Caco-2 (cell line): ENCODE results near the gene ZBTB47. TPM values are rescaled to one million over a fixed set of nuclear protein-coding genes. Genes with fewer than 3 reads are reported as not detected.

Experiments used
- BruUV-seq: library from RNA; stranded (reverse); fragments of 400-500 nt; replicated peaks from 2 replicates; lab custom pipeline; 2021; lab: Mats Ljungman, UMichigan
- CTCF ChIA-PET: fragments of 300-600 bp; sonication (Branson Sonifier 250); formaldehyde crosslinking; loops from one replicate; lab custom pipeline; 2022; ENCODE audit warnings: antibody characterized with exemption; lab: Charles Lee
- POLR2A ChIA-PET: fragments of 300-600 bp; sonication (Branson Sonifier 250); formaldehyde crosslinking; loops from one replicate; lab custom pipeline; 2022; ENCODE audit warnings: antibody characterized with exemption; lab: Charles Lee
- DNase-seq, 2 experiments: peaks; one replicate each; pipeline versions ENCODE4 v3.0.0 to v3.0.0-alpha.2; 2020 to 2022
- H3K27me3 ChIP-seq: replicated peaks from 2 replicates; pipeline ENCODE4 v1.6.0; 2011; ENCODE audit warnings: low read length; ENCODE audit not compliant: control insufficient read depth, insufficient read depth
- H3K36me3 ChIP-seq: 2 replicates; pipeline ENCODE4 v1.5.1; 2011; ENCODE audit warnings: low read length; ENCODE audit not compliant: control insufficient read depth, insufficient read depth
- H3K4me1 ChIP-seq: fragments of 250-450 bp; sonication (Bioruptor Pico); 2 replicates; pipeline ENCODE4 v1.5.1; 2020; ENCODE audit warnings: mild to moderate bottlenecking
- H3K4me3 ChIP-seq: 2 replicates; pipeline ENCODE4 v1.5.1; 2011; ENCODE audit warnings: low read depth, mild to moderate bottlenecking, control low read depth, low read length
- H3K9me3 ChIP-seq: fragments of 250-450 bp; sonication (Bioruptor Pico); 2 replicates; pipeline ENCODE4 v1.5.1; 2020; ENCODE audit warnings: mild to moderate bottlenecking, moderate library complexity
- H3K27ac Mint-ChIP-seq: one replicate; pipeline ENCODE4 v1.8.0; 2022; ENCODE audit warnings: mixed read lengths; ENCODE audit not compliant: unreplicated experiment
- H3K27me3 Mint-ChIP-seq: one replicate; pipeline ENCODE4 v1.8.0; 2022; ENCODE audit warnings: mixed read lengths; ENCODE audit not compliant: insufficient read depth, unreplicated experiment
- H3K36me3 Mint-ChIP-seq: one replicate; pipeline ENCODE4 v1.8.0; 2022; ENCODE audit warnings: mild to moderate bottlenecking, mixed read lengths; ENCODE audit not compliant: insufficient read depth, unreplicated experiment
- H3K4me1 Mint-ChIP-seq: one replicate; pipeline ENCODE4 v1.8.0; 2022; ENCODE audit warnings: low read depth, mixed read lengths; ENCODE audit not compliant: unreplicated experiment
- H3K4me3 Mint-ChIP-seq: one replicate; pipeline ENCODE4 v1.8.0; 2022; ENCODE audit warnings: mild to moderate bottlenecking, moderate library complexity, mixed read lengths; ENCODE audit not compliant: unreplicated experiment
- H3K9me3 Mint-ChIP-seq: one replicate; pipeline ENCODE4 v1.8.0; 2022; ENCODE audit warnings: mixed read lengths; ENCODE audit not compliant: unreplicated experiment
- intact Hi-C: fragments of 100-400 bp; cut with micrococcal nuclease; formaldehyde crosslinking; loops from one replicate; pipeline ENCODE4 v1.10.0; 2022; ENCODE audit not compliant: unreplicated experiment
- total RNA-seq: library from RNA; stranded (reverse); gene quantifications from 2 replicates; pipeline ENCODE4 v1.2.3, GENCODE V29; 2022
- TF ChIP-seq, protein P1 (sequence below), 2 experiments: fragments of 200-600 bp in 1 of 2; IDR thresholded peaks; 1 replicate in 1 of 2; 2 replicates in 1 of 2; pipeline versions ENCODE4 v1.5.1 to v1.8.0; 2011 to 2022; ENCODE audit warnings: antibody characterized with exemption in 1 of 2, control low read depth in 1 of 2, inconsistent platforms in 1 of 2, low read depth in 1 of 2, low read length in 1 of 2, mild to moderate bottlenecking in 1 of 2, moderate library complexity in 1 of 2; ENCODE audit not compliant: insufficient read depth in 1 of 2, severe bottlenecking in 1 of 2, unreplicated experiment in 1 of 2

Gene ZBTB47
- total RNA-seq, 1 experiment from 2014 or later = 4.8 TPM

- no peak overlapping the region for H3K4me3 ChIP-seq
- H3K36me3 ChIP-seq = no peaks in the 10 kb centered on the region
- 0 out of 2 replicates have a peak, but pooled peaks cover 1% of the 10 kb centered on the region for H3K4me1 ChIP-seq
- H3K27ac Mint-ChIP-seq = no peak overlapping the region
- H3K4me3 Mint-ChIP-seq = no peak overlapping the region
- intact Hi-C loops = no loop called here
- no peaks in the 10 kb centered on the region for H3K9me3 Mint-ChIP-seq
- POLR2A ChIA-PET = interaction anchor here (1.0 kb wide), 1 partner anchor 21 kb away, joined by 5 read pairs; no protein-coding TSS in a partner anchor
- TF ChIP-seq, protein P1, sequence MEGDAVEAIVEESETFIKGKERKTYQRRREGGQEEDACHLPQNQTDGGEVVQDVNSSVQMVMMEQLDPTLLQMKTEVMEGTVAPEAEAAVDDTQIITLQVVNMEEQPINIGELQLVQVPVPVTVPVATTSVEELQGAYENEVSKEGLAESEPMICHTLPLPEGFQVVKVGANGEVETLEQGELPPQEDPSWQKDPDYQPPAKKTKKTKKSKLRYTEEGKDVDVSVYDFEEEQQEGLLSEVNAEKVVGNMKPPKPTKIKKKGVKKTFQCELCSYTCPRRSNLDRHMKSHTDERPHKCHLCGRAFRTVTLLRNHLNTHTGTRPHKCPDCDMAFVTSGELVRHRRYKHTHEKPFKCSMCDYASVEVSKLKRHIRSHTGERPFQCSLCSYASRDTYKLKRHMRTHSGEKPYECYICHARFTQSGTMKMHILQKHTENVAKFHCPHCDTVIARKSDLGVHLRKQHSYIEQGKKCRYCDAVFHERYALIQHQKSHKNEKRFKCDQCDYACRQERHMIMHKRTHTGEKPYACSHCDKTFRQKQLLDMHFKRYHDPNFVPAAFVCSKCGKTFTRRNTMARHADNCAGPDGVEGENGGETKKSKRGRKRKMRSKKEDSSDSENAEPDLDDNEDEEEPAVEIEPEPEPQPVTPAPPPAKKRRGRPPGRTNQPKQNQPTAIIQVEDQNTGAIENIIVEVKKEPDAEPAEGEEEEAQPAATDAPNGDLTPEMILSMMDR (IDR thresholded peaks at IDR 0.05; ENCODE audit: insufficient read depth in 1 of 2, low read depth in 1 of 2, low read length in 1 of 2, severe bottlenecking in 1 of 2, unreplicated experiment in 1 of 2) = no peak
- CTCF ChIA-PET = no interaction called here
- no TSS peak for BruUV-seq
- peaks cover 51% of the 10 kb centered on the region for H3K36me3 Mint-ChIP-seq
- no peaks in the 10 kb centered on the region for H3K27me3 Mint-ChIP-seq
- no peaks in the 10 kb centered on the region for H3K27me3 ChIP-seq
- peaks cover 6% of the 10 kb centered on the region for H3K4me1 Mint-ChIP-seq
- no peak for DNase-seq
- no peaks in the 10 kb centered on the region for H3K9me3 ChIP-seq
Measured at GRCh38 chr3:42610976-42611375, 42.5 kb upstream of the ZBTB47 start.

GRCh38 chr3:42612217-42612616, 41.3 kb upstream of the ZBTB47 start:
- 0 out of 2 replicates have a peak, but pooled peaks cover 4% of the 10 kb centered on the region for H3K4me1 ChIP-seq
- no peak for DNase-seq
- peaks cover 5% of the 10 kb centered on the region for H3K4me1 Mint-ChIP-seq
- intact Hi-C loops = loop anchor here (2.0 kb wide), 1 partner anchor 39 kb away; no protein-coding TSS in a partner anchor
- H3K4me3 ChIP-seq = no peak overlapping the region
- no peak overlapping the region for H3K4me3 Mint-ChIP-seq
- ChIA-PET CTCF (no interaction called here), POLR2A (no interaction called here)
- H3K27ac Mint-ChIP-seq = no peak overlapping the region
- H3K9me3 ChIP-seq = no peaks in the 10 kb centered on the region
- H3K36me3 Mint-ChIP-seq = peaks cover 50% of the 10 kb centered on the region
- H3K27me3 Mint-ChIP-seq = no peaks in the 10 kb centered on the region
- no TSS peak for BruUV-seq
- H3K36me3 ChIP-seq = no peaks in the 10 kb centered on the region
- no peaks in the 10 kb centered on the region for H3K9me3 Mint-ChIP-seq
- TF ChIP-seq, protein P1 (IDR thresholded peaks at IDR 0.05; ENCODE audit: insufficient read depth in 1 of 2, low read depth in 1 of 2, low read length in 1 of 2, severe bottlenecking in 1 of 2, unreplicated experiment in 1 of 2) = no peak
- no peaks in the 10 kb centered on the region for H3K27me3 ChIP-seq

- H3K9me3 Mint-ChIP-seq = no peaks in the 10 kb centered on the region
- H3K27me3 Mint-ChIP-seq = no peaks in the 10 kb centered on the region
- TF ChIP-seq, protein P1 (IDR thresholded peaks at IDR 0.05; ENCODE audit: insufficient read depth in 1 of 2, low read depth in 1 of 2, low read length in 1 of 2, severe bottlenecking in 1 of 2, unreplicated experiment in 1 of 2) = no peak
- no peak for DNase-seq
- 0 out of 2 replicates have a peak, but pooled peaks cover 4% of the 10 kb centered on the region for H3K4me1 ChIP-seq
- no peaks in the 10 kb centered on the region for H3K9me3 ChIP-seq
- H3K27me3 ChIP-seq = no peaks in the 10 kb centered on the region
- no peak overlapping the region for H3K4me3 Mint-ChIP-seq
- intact Hi-C loops = loop anchor here (2.0 kb wide), 1 partner anchor 40 kb away; no protein-coding TSS in a partner anchor
- peaks cover 5% of the 10 kb centered on the region for H3K4me1 Mint-ChIP-seq
- peaks cover 51% of the 10 kb centered on the region for H3K36me3 Mint-ChIP-seq
- POLR2A ChIA-PET = interaction anchor here (1.6 kb wide), 1 partner anchor 22 kb away, joined by 4 read pairs; the partner anchor contains the start of gene SS18L2
- no TSS peak for BruUV-seq
- no peak overlapping the region for H3K27ac Mint-ChIP-seq
- H3K4me3 ChIP-seq = no peak overlapping the region
- CTCF ChIA-PET = interaction anchor here (0.6 kb wide), 1 partner anchor 32 kb away, joined by 3 read pairs; no protein-coding TSS in a partner anchor
- H3K36me3 ChIP-seq = no peaks in the 10 kb centered on the region
Measured at GRCh38 chr3:42612928-42613327, 40.6 kb upstream of the ZBTB47 start.
